NCI-H460 (cell line): ENCODE data around the gene VRK1. TPM values are rescaled to one million over a fixed set of nuclear protein-coding genes. Genes with fewer than 3 reads are reported as not detected.

Source experiments
- DNase-seq: peaks from one replicate; pipeline ENCODE4 v3.0.0-alpha.2; 2016; ENCODE audit warnings: low read depth; ENCODE audit errors: extremely low read depth
- total RNA-seq: library from RNA; depleted of rRNA; stranded (reverse); fragments of >200 nt; shearing (Covaris generic); gene quantifications from 2 replicates; pipeline ENCODE4 v1.2.3, GENCODE V29; 2014

The VRK1 gene
- total RNA-seq, 1 experiment from 2014 or later = 37.1 TPM

- no peak for DNase-seq
These were observed 7.0 kb upstream of the VRK1 start for GRCh38 chr14:96790186-96790585.

DNA sequence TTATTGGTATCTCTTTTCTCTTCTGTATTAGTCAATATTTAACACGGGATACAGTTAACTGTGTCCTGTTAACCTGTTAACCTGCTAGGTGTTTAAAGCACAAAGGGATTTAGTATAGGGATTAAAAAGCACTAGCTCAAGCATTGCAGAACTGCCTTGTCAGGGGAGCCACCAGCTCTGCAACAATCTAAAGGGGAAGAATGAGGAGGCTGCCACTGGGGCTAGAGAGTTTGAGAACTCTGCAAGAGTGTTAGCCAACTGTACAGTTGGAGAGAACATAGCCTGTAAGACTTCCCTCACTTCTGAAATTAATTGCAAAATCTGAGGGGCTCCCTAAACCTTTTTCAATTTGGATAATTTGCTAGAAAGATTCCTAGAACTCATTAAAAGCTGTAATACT lies 6.5 kb upstream of the VRK1 start:
- no peak for DNase-seq

- no peak for DNase-seq
These were observed 5.2 kb upstream of the VRK1 start for GRCh38 chr14:96792003-96792402.

GRCh38 chr14:96792591-96792990 lies 4.6 kb upstream of the VRK1 start:
- DNase-seq = no peak

- DNase-seq = no peak
These were observed 3.6 kb upstream of the VRK1 start for GRCh38 chr14:96793547-96793946.

- no peak for DNase-seq
These were observed 1.9 kb upstream of the VRK1 start for GRCh38 chr14:96795109-96795828.

- DNase-seq = no peak
These were observed 584 bp downstream of the VRK1 start for GRCh38 chr14:96797582-96798349.

DNA sequence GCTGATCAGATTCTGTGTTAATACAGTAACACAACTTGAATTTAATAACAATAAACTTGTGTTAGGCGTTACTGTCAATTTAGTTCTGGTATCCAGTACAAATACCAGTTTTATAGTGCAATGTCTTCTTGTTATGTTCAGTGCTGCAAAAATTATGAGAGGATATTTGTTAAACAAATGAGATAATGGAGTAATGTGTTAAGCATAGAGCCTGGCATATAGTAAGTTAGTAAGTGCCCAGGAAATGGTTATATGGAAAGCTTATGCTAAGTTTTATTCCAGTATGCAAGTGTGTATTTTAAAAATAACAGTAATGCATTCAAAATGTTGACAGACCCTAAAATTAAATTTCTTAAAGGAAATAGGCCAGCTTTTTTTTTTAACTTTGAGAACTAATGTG lies 1.8 kb downstream of the VRK1 start:
- no peak for DNase-seq

DNA sequence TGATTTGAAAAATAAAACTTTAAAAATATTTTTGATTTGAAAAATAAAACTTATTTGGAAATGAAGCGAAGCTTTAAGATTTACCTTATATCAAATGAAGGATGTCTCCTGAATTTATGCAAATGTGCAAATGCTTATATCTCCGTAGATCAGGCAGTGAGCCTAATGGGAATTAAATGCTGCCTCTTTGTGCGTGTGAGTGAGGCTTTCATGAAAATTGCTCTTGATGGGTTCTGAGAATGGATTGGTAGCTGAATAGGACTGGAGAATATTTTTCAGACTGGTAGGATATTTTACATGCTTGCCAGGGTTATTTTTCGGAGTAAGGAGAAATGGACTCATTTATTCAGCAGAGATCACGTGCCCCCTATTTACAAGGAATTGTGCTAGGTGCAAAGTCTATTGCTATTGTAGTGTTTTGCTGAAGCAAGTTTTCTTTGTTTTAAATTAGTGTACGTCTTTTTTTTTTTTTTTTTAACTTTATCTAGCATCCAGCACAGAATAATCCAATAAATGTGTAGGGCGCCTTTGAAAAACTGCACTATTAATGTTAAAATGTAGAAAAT lies 2.4 kb downstream of the VRK1 start:
- DNase-seq = no peak

DNA sequence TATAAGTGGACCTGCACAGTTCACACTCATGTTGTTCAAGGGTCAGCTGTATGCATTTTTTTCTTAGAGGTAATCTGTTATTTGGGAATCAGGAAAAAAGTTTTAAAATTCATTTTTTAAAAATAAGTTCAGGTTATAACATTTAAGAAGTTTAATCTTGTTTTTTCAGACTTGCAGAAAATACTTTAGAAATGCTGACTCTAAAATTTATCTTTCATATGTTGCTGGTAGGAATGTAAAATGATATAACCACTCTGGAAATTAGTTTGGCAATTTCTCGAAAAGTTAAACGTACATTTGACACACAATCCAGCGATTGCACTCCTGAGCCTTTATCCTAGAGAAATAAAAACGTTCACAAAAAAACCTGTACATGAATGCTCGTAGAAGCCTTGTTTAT lies 4.7 kb downstream of the VRK1 start:
- no peak for DNase-seq

DNA sequence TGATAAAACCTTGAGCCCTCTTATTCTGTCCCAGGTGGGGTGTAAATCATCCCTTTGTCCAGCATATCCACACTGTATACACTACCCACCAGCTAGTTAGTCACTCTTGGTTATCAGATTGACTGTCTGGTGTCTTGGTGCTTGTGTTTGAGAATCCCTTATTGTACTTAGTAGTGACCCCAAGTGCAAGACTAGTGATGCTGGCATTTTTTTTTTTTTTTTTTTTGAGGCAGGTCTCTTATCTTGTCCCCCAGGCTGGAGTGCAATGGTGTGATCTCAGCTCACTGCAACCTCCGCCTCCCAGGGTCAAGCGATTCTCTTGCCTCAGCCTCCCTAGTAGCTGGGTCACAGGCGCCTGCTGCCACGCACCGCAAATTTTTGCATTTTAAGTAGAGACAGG lies 5.8 kb downstream of the VRK1 start:
- no peak for DNase-seq

DNA sequence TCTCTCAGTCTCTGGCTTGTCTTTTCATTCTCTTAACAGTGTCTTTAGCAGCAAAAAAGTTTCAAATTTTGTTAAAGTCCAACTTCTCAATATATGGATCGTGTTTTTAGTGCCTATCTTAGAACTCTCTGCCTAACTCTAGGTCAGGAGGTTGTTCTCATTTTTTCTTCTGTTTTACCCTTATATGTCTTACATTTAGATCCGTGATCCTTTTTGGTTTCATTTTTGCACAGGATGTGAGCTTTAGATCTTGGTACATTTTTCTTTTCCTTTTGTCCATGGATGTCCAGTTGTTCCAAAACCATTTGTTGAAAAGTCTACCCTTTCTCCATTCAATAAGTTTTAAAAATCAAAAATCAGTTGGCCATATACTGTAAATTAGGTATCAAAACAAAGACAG lies 6.8 kb downstream of the VRK1 start:
- DNase-seq = no peak

DNA sequence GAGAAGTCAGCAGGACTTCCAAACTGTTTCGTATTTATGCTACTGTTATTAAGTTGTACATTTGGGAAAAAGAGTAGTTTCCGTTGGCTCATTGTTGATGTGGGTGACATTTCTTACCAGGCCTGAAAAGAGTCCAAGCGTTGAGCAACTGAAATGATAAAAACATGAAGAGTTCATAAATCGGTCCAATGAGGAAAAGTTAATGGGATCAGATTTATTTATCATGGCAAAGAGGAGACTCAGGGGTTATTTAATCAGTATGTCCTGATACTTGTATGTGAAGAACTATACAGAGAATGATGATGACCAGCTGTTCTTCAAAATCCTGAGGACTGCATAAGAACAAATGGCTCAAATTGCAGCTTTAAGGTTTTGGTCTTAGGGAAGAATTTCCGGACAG lies 7.7 kb downstream of the VRK1 start:
- no peak for DNase-seq

- DNase-seq = no peak
These were observed 8.8 kb downstream of the VRK1 start for GRCh38 chr14:96805956-96806355.

DNA sequence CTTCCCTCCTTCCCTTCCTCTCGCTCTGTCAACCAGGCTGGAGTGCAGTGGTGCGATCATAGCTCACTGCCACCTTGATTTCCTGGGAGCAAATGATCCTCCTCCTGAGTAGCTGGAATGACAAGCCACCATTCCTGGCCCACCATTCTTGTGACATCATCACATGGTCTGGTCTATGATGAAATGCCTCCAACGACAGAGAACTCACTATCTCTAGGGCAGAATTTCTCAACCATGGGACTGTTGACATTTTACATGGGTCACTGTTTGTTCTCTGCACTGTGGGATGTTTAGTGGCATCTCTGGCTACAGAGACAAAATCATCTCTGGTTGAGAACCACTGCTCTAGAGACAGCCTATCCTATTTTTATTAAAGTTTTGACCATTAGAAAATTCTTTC lies 9.7 kb downstream of the VRK1 start:
- no peak for DNase-seq

GRCh38 chr14:96808619-96809406 lies 11.6 kb downstream of the VRK1 start:
- DNase-seq = no peak

GRCh38 chr14:96811265-96811664 lies 14.1 kb downstream of the VRK1 start:
- no peak for DNase-seq

GRCh38 chr14:96811985-96812667 lies 14.9 kb downstream of the VRK1 start:
- no peak for DNase-seq

DNA sequence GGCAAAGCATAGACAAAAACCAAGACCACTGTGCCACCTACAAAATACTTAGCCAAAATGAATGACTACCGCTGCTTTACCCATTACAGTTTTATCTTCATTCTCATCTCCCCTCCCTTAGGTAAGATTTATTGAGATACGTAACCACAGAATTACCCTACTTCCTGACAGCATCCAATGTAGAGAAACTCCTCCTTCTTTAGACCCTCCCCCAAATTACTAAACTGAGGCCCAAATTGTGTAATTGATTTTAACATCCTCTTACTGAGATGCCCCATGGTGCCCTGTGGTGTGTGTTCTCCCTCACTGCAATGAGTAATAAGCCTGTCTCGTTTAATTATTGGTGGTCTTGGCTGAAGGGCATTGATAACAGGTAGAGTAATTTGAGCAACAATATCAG lies 19.1 kb downstream of the VRK1 start:
- DNase-seq = no peak

GRCh38 chr14:96817750-96818666 lies 20.8 kb downstream of the VRK1 start:
- no peak for DNase-seq
